Measurements from ENCODE around the gene FREM2.

DNA sequence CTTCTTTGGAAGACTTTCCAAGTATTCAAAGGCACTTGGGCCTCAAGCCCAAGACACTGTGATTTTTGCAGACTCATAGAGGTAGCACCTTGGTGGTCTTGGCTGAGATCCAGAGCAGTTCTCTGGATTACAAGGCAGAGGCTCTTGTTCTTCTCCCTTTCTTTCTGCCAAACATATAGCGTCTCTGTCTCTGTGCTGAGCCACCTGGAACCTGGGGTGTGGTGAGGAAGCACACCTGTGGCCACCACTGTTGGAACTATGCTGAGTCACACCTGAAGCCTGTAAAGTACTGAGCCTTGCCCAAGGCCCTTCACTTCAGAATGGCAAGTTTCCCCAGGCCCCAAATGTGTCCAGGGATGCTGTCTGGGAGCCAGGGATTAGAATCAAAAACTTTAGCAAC is 127.5 kb downstream of the FREM2 start:
- TF ChIP-seq, protein P1, sequence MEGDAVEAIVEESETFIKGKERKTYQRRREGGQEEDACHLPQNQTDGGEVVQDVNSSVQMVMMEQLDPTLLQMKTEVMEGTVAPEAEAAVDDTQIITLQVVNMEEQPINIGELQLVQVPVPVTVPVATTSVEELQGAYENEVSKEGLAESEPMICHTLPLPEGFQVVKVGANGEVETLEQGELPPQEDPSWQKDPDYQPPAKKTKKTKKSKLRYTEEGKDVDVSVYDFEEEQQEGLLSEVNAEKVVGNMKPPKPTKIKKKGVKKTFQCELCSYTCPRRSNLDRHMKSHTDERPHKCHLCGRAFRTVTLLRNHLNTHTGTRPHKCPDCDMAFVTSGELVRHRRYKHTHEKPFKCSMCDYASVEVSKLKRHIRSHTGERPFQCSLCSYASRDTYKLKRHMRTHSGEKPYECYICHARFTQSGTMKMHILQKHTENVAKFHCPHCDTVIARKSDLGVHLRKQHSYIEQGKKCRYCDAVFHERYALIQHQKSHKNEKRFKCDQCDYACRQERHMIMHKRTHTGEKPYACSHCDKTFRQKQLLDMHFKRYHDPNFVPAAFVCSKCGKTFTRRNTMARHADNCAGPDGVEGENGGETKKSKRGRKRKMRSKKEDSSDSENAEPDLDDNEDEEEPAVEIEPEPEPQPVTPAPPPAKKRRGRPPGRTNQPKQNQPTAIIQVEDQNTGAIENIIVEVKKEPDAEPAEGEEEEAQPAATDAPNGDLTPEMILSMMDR (tag by site-specific recombination; IDR thresholded peaks at IDR 0.05) = no peak
- no peak for TF ChIP-seq ZNF132 (tag by site-specific recombination; IDR thresholded peaks at IDR 0.05; ENCODE audit: borderline replicate concordance)
- TF ChIP-seq ZFP69B (tag by site-specific recombination; IDR thresholded peaks at IDR 0.05) = no peak
- no peak for TF ChIP-seq ZNF561 (tag by site-specific recombination; IDR thresholded peaks at IDR 0.05; ENCODE audit: borderline replicate concordance)
- no peak for TF ChIP-seq ZBTB21 (tag by site-specific recombination; IDR thresholded peaks at IDR 0.05)
- TF ChIP-seq, protein P2, sequence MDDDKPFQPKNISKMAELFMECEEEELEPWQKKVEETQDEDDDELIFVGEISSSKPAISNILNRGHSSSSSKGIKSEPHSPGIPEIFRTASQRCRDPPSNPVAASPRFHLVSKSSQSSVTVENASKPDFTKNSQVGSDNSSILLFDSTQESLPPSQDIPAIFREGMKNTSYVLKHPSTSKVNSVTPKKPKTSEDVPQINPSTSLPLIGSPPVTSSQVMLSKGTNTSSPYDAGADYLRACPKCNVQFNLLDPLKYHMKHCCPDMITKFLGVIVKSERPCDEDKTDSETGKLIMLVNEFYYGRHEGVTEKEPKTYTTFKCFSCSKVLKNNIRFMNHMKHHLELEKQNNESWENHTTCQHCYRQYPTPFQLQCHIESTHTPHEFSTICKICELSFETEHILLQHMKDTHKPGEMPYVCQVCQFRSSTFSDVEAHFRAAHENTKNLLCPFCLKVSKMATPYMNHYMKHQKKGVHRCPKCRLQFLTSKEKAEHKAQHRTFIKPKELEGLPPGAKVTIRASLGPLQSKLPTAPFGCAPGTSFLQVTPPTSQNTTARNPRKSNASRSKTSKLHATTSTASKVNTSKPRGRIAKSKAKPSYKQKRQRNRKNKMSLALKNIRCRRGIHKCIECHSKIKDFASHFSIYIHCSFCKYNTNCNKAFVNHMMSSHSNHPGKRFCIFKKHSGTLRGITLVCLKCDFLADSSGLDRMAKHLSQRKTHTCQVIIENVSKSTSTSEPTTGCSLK (tag by site-specific recombination; IDR thresholded peaks at IDR 0.05) = no peak
- TF ChIP-seq, protein P3, sequence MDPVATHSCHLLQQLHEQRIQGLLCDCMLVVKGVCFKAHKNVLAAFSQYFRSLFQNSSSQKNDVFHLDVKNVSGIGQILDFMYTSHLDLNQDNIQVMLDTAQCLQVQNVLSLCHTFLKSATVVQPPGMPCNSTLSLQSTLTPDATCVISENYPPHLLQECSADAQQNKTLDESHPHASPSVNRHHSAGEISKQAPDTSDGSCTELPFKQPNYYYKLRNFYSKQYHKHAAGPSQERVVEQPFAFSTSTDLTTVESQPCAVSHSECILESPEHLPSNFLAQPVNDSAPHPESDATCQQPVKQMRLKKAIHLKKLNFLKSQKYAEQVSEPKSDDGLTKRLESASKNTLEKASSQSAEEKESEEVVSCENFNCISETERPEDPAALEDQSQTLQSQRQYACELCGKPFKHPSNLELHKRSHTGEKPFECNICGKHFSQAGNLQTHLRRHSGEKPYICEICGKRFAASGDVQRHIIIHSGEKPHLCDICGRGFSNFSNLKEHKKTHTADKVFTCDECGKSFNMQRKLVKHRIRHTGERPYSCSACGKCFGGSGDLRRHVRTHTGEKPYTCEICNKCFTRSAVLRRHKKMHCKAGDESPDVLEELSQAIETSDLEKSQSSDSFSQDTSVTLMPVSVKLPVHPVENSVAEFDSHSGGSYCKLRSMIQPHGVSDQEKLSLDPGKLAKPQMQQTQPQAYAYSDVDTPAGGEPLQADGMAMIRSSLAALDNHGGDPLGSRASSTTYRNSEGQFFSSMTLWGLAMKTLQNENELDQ (tag by site-specific recombination; IDR thresholded peaks at IDR 0.05; ENCODE audit: low read depth) = no peak
